NCI-H2081 (cell line): ENCODE results near the gene WNK1.
"Not testable (repeated sequence)": the region's sequence is repeated elsewhere in the genome, so short reads cannot be mapped to it uniquely, and the experiment has no call there.

Experiments
- DNase-seq, 2 experiments: peaks; one replicate each; lab custom pipeline; 2025; lab: John Stamatoyannopoulos, UW

WNK1 gene

DNA sequence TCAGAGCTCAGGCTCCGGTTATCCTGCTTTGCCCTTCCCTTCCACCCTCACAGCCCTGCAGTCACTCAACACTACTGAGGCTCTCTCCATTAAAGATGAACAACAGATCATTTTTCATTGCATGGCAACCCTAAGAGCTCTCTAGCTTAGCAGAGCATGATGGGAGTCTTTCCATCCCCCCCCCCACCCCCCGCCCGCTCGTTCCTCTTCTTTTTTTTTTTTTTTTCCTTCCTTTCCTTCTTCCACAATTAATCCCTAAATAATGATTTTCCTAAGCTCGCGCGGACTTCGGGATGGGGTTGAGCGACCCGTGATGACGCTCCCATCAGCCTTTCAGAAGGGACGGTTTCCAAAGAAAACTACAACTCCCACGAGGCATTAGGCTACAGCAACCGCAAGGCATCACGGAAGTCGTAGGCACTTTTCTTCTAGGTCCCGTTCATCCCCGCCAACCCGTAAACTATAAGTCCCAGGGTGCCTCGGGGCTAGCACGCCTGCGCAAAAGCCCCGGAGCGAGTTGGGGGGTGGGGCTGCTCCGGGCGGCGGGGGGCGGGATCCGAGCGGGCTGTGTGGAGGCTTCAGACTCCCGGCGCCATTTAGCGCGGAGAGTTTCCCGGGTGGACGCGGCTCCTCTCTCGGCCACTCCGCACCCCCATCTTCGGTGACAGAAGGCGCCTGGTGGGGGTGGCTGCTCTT lies at the start of gene WNK1:
WNK1 (plus strand) TSS at position 581 of the 696 bp plus-strand sequence. CDS start 987 bp downstream, outside the sequence.
- DNase-seq, result peak; percentile 98 to 99

GRCh38 chr12:704516-705242 lies 47.7 kb upstream of the WNK1 start:
- DNase-seq, result no peak

- not testable (repeated sequence) for DNase-seq
Observed at GRCh38 chr12:708084-708483, 44.3 kb upstream of the WNK1 start.

DNA sequence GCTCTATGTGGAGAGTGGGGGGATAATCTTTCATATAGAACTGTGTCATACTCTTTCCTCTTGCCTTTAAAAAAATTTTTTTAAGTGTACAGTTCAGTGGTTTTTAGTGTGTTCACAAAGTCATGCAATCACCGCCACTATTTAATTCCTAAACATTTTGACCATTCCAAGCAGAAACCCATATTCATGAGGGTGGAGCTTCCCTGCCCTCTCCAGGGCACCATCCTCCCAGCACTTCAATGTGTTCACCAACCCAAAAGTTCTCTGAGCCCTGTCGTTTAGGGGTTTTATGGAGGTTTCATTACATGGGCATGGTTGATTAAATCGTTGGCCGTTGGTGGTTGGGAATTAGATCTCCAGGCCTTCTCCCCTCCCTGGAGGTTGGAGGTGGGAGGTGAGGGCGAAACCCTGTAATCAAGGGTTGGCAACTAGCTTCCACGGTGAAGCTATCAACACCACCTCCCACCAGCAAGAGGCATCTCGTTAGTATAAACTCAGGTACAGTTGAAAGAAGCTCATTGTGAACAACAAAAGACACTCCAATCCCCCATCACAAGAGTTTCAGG lies 42.8 kb upstream of the WNK1 start:
- no peak for DNase-seq

- peak in 1 of 2 experiments; percentile 57 for DNase-seq
Observed at GRCh38 chr12:712172-712863, 40.1 kb upstream of the WNK1 start.

- no peak for DNase-seq
Observed at GRCh38 chr12:713281-713875, 39.0 kb upstream of the WNK1 start.

GRCh38 chr12:716506-716905 lies 35.9 kb upstream of the WNK1 start:
- no peak for DNase-seq

- DNase-seq, result no peak
Observed at GRCh38 chr12:718756-719102, 33.6 kb upstream of the WNK1 start.

DNA sequence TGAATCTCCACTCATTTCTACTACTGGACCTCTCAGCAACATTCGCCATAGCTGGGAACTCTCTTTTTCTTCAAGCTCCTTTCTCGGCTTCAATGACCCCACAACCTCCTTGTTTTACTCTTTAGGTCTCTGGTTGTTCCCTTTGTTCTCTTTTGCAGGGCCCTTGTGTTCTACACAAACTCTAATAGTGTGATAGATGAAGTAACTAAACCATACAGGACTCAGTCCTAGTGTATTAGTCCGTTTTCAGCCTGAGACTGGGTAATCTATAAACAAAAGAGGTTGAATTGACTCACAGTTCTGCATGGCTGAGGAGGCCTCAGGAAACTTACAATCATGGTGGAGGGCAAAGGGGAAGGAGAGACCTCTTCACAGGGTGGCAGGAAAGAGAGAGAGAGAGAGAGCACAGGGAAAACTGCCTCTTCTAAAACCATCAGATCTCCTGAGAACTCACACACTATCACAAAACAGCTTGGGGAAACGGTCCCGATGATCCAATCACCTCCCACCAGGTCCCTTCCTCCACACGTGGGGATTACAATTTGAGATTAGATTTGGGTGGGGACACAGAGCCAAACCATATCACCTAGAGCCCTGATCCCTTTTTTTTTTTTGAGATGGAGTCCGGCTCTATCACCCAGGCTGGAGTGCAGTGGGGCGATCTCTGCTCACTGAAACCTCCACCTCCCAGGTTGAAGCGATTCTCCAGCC lies 32.0 kb upstream of the WNK1 start:
- DNase-seq, result no peak

DNA sequence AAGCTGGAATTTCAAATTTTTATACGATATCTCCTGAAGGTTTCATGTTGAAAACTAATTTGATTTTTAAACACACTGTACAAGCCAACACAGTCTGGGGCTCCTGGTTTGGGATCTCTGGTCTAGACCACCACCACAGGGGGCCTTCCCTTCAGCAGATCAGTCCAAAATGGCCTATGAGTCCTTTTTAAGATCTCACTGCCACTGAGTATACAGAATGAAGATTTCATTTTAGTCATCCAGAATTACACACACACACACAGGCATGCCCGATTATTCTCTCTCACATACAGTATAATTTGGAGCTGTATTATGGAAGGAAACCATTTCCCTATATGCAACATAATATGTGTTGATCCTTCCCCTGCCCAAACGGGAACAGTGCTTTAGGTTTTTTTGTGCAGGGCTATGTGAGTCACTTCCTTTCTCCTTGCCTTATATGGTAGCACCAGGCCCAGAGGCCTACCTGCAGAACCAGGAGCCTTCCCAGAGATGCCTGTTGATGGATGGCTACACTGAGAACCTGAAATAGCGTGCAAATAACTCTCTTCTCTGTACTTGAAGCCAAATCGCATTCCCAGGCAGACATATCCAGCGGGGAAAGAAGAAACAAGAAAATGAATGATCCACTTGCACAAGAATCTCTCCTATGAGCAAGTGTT lies 28.1 kb upstream of the WNK1 start:
- peak in 1 of 2 experiments; percentile 11 for DNase-seq

DNA sequence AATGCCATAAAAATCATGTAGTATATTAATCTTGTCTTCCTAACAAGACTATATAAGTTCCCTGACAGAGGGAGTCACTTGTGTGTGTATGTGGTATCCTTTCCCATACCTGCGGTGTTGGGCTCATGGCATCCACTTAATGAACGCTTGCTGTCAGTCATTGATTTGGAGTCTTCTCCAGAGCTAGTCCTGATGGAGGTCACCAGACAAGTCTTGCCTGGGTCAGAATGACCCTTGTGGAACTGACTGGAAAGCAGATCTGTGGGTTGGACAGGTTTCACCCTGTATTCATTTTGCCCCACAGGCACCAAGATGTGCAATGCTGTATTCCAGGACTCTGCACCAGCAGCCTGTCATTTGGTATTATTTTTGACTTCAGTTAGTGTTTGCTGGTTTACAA lies 27.3 kb upstream of the WNK1 start:
- DNase-seq, result no peak

- no peak for DNase-seq
Observed at GRCh38 chr12:726281-727140, 25.9 kb upstream of the WNK1 start.

- no peak for DNase-seq
Observed at GRCh38 chr12:727321-727720, 25.1 kb upstream of the WNK1 start.

- no peak for DNase-seq
Observed at GRCh38 chr12:728781-729180, 23.6 kb upstream of the WNK1 start.

DNA sequence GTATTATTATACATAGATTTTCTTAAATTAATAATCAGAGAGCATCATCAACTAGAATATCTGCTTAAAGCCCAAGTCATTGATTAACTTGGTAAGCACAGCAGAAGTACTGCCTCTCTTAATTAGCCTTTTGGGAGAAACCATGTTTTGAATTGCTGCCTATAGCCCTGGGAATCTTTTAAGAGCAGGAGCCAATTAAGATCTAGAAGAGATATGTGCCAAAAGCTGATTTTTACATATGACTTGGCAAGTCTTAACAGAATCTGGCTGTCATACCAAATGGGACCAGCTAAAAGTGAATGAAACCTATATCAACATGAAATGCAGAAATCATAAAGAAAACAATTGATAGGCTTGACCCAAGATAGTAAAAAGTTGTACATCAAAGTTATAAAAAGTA lies 23.2 kb upstream of the WNK1 start:
- DNase-seq, result no peak

- DNase-seq, result no peak
Observed at GRCh38 chr12:730550-730949, 21.8 kb upstream of the WNK1 start.

DNA sequence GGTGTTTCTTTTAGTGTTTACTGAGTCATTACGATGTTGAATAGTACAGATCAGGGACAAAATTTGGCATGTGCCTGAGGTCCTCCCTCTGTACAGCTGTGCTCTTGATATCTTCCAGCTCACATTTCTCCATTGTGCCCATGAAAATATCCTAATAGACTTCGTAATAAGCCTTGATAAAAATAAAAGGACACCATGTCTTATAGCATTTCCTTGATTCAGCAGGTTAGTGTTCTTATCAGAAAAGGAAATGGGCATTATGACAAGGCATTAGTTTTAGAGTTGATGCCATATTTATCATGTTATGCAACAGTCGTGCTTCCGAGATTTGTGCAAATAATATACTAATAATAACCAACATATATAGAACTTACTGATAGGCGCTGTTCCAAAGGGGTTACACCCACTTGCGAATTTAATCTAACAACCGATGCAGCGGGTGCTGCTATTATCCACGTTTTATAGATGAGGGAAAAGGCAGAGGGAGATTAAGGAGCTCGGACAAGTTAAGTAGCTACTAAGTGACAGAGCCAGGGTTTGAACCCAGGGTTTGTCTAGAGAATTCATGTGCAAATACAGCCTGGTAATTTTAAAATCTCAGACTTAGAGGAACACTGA lies 15.1 kb upstream of the WNK1 start:
- DNase-seq, result no peak

- no peak for DNase-seq
Observed at GRCh38 chr12:738712-739111, 13.7 kb upstream of the WNK1 start.

DNA sequence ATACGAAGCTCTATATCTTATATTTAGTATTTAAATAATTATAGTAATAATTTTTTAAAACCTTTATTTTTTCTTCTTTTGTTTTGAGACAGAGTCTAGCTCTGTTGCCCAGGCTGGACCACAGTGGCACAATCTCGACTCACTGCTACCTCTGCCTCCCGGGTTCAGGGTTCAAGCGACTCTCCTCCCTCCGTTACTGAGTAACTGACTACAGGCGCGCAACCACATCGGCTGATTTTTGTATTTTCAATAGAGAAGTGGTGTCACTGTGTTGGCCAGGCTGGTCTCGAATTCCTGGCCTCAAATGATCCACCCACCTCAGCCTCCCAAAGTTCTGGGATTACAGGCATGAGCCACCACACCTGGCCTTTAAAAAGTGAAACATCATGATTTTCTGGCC lies 13.0 kb upstream of the WNK1 start:
- DNase-seq, result no peak

DNA sequence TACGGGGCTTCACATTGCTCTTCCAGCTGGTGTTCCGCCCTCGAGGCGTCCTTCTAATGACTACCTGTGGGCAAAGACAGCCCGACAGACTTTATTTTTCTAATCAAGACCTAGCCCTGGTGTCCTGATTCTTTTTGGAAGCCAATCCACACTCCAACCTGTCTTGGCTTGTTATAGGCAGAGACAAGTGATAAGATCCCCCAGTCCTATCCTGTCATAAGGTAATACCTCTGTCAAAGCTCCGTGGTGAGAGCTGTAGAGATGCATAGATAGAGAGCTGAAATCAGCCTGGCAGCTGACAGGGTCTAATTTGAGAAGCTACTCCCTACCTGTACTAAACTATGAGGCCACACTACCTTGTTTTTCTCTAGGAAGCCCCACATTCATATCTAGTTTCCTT lies 11.5 kb upstream of the WNK1 start:
- DNase-seq, result no peak
